K562 (cell line): ENCODE data around the gene IRF2BP2. TPM values are rescaled to one million over a fixed set of nuclear protein-coding genes. Genes with fewer than 3 reads are reported as not detected.

ENCODE experiments used
- ATAC-seq: fragments of 200-7000 bp; cut with Tn5 transposase; 3 replicates; pipeline ENCODE4 v1.9.1; 2020; ENCODE audit warnings: moderate library complexity
- BruUV-seq: library from RNA; stranded (reverse); fragments of 400-500 nt; replicated peaks from 2 replicates; lab custom pipeline; 2021; lab: Mats Ljungman, UMichigan
- CTCF ChIA-PET: fragments of 300-600 bp; formaldehyde crosslinking; extraction: SDS; loops from one replicate; lab custom pipeline; 2021; ENCODE audit warnings: low intra/inter-chr PET ratio; lab: Yijun Ruan, JAX
- POLR2A ChIA-PET: fragments of 300-600, 350-650 bp; sonication (Branson Sonifier 250); formaldehyde crosslinking; extraction: SDS; loops from one replicate; lab custom pipeline; 2021; ENCODE audit warnings: antibody characterized with exemption, inconsistent platforms; lab: Yijun Ruan, JAX
- DNase-seq, 4 experiments: peaks; one replicate each; pipeline versions ENCODE4 v3.0.0 to v3.0.0-alpha.2; 2011 to 2018; ENCODE audit warnings: low spot score in 3 of 4, mixed read lengths in 3 of 4; ENCODE audit errors: extremely low read depth in 1 of 4
- FAIRE-seq: peaks from 2 replicates; lab custom pipeline; 2011; peaks lifted over from hg19 to GRCh38; lab: Jason Lieb, UNC
- H2AFZ ChIP-seq: 2 replicates; pipeline ENCODE4 v1.6.0; 2011; ENCODE audit warnings: low read depth, low read length, control low read depth, inconsistent platforms
- H3K27ac ChIP-seq: fragments of 200-600 bp; 3 replicates; pipeline ENCODE4 v1.8.0; 2011; ENCODE audit warnings: low read depth, mild to moderate bottlenecking, control low read depth, inconsistent platforms, low read length, moderate library complexity, mixed read lengths; ENCODE audit errors: extremely low read depth
- H3K27me3 ChIP-seq, 2 experiments: fragments of 300-600 bp in 1 of 2; 2 replicates in 1 of 2; 3 replicates in 1 of 2; pipeline versions ENCODE4 v1.6.0 to v1.8.0; 2011; ENCODE audit warnings: inconsistent platforms in 2 of 2, low read length in 2 of 2, mild to moderate bottlenecking in 1 of 2, mixed read lengths in 1 of 2, moderate library complexity in 1 of 2; ENCODE audit not compliant: control insufficient read depth in 2 of 2, insufficient read depth in 2 of 2
- H3K36me3 ChIP-seq: fragments of 300-600 bp; 3 replicates; pipeline ENCODE4 v1.8.0; 2011; ENCODE audit warnings: mild to moderate bottlenecking, low read length, inconsistent platforms; ENCODE audit not compliant: control insufficient read depth, insufficient read depth
- H3K4me1 ChIP-seq, 2 experiments: fragments of 200-600 bp in 1 of 2; replicated peaks in 1 of 2; 2 replicates in 1 of 2; 3 replicates in 1 of 2; pipeline versions ENCODE4 v1.5.1 to v1.8.0; 2011; ENCODE audit warnings: inconsistent platforms in 2 of 2, low read length in 2 of 2, mild to moderate bottlenecking in 1 of 2, mixed read lengths in 1 of 2, moderate library complexity in 1 of 2; ENCODE audit not compliant: control insufficient read depth in 2 of 2, insufficient read depth in 2 of 2
- H3K4me2 ChIP-seq: 2 replicates; pipeline ENCODE4 v1.6.1; 2011; ENCODE audit warnings: low read length, control low read depth, inconsistent platforms, mixed read lengths; ENCODE audit not compliant: insufficient read depth
- H3K4me3 ChIP-seq: fragments of 200-600 bp; sonication (generic), shearing (Covaris generic); 2 replicates; pipeline ENCODE4 v1.5.1; 2016; ENCODE audit warnings: control low read depth, inconsistent platforms
- H3K79me2 ChIP-seq: fragments of 200-600 bp; 3 replicates; pipeline ENCODE4 v1.8.0; 2011; ENCODE audit warnings: low read length, inconsistent platforms; ENCODE audit not compliant: control insufficient read depth, insufficient read depth
- H3K9ac ChIP-seq, 2 experiments: 2 replicates each; pipeline versions ENCODE4 v1.6.0 to v1.6.1; 2011; ENCODE audit warnings: low read depth in 2 of 2, low read length in 2 of 2, control low read depth in 1 of 2, inconsistent platforms in 1 of 2, mild to moderate bottlenecking in 1 of 2, mixed read lengths in 1 of 2; ENCODE audit not compliant: insufficient read depth in 1 of 2
- H3K9me1 ChIP-seq: one replicate; pipeline ENCODE4 v1.6.0; 2011; ENCODE audit warnings: inconsistent platforms, mild to moderate bottlenecking, low read length, moderate library complexity; ENCODE audit not compliant: control insufficient read depth, insufficient read depth
- H3K9me3 ChIP-seq: replicated peaks from 2 replicates; pipeline ENCODE4 v1.5.1; 2011; ENCODE audit warnings: low read depth, low read length, inconsistent platforms; ENCODE audit not compliant: control insufficient read depth, insufficient read depth
- H4K20me1 ChIP-seq: replicated peaks from 2 replicates; pipeline ENCODE4 v1.6.1; 2011; ENCODE audit warnings: low read length, inconsistent platforms, mixed read lengths; ENCODE audit not compliant: control insufficient read depth, insufficient read depth
- ATF7 ChIP-seq: fragments of 450-650 bp; IDR thresholded peaks from 2 replicates; pipeline ENCODE4 v1.7.1; 2014; ENCODE audit warnings: mild to moderate bottlenecking, moderate library complexity
- CAMTA2 ChIP-seq: fragments of 250-450 bp; sonication (Bioruptor Pico); conservative IDR thresholded peaks from 2 replicates; pipeline ENCODE4 v1.5.1; 2022
- CBX1 ChIP-seq: sonication (generic); IDR thresholded peaks from 2 replicates; pipeline ENCODE4 v1.6.1; 2016; ENCODE audit warnings: antibody characterized with exemption, low read depth, mild to moderate bottlenecking
- JUND ChIP-seq, 2 experiments: IDR thresholded peaks; 2 replicates in 1 of 2; 3 replicates in 1 of 2; pipeline ENCODE4 v1.6.1; 2011; ENCODE audit warnings: borderline replicate concordance in 2 of 2, low read depth in 2 of 2, low read length in 2 of 2, improper control_type of control experiment in 1 of 2, missing biosample characterization in 1 of 2, missing genetic modification characterization in 1 of 2, missing genetic modification reagents in 1 of 2
- NRF1 ChIP-seq, 2 experiments: fragments of 450-650 bp; IDR thresholded peaks in 1 of 2; conservative IDR thresholded peaks in 1 of 2; 2 replicates each; pipeline ENCODE4 v1.6.1; 2014; ENCODE audit warnings: mild to moderate bottlenecking in 2 of 2
- POLR2H ChIP-seq: IDR thresholded peaks from 2 replicates; pipeline ENCODE4 v1.6.1; 2016; ENCODE audit warnings: missing genetic modification characterization, low read depth, mild to moderate bottlenecking, control low read depth, missing compliant biosample characterization, moderate library complexity
- RUNX1 ChIP-seq: sonication (generic); IDR thresholded peaks from 2 replicates; pipeline ENCODE4 v1.6.1; 2016; ENCODE audit warnings: antibody characterized with exemption, low read depth
- ZNF445 ChIP-seq: fragments of 250-450 bp; sonication (Bioruptor Pico); IDR thresholded peaks from 2 replicates; pipeline ENCODE4 v1.4.0; 2020; ENCODE audit warnings: low read depth, mild to moderate bottlenecking, moderate library complexity
- ZNF785 ChIP-seq: fragments of 250-450 bp; sonication (Bioruptor Pico); IDR thresholded peaks from 2 replicates; pipeline ENCODE4 v1.4.0; 2020; ENCODE audit warnings: mild to moderate bottlenecking
- WGBS: fragments of 100-300 bp; shearing (Covaris generic); methylation state at CpG from one replicate; pipeline ENCODE4 v1.1.6; 2016; ENCODE audit warnings: low coverage, mixed read lengths; ENCODE audit not compliant: insufficient coverage; ENCODE audit errors: missing lambda C conversion rate; 5-methylcytosine and 5-hydroxymethylcytosine counted together
- in situ Hi-C: fragments of 300-500 bp; cut with MboI; formaldehyde crosslinking; loops from 4 replicates; pipeline ENCODE4 v1.15.0; 2018; ENCODE audit warnings: inconsistent platforms, mixed read lengths
- intact Hi-C: fragments of 100-400 bp; cut with micrococcal nuclease; formaldehyde crosslinking; loops from 2 replicates; pipeline ENCODE4 v1.14.2; 2022
- polyA plus RNA-seq, 8 experiments: library from polyadenylated mRNA; depleted of rRNA in 4 of 8; stranded (reverse) in 5 of 8; unstranded in 3 of 8; fragments of >200 nt; fragmentation: Nextera tagmentation in 2 of 8; fragmentation: Illumina TruSeq in 1 of 8; extraction: Ambion mirVana in 2 of 8; extraction: Trizol in 1 of 8; gene quantifications; 2 replicates each; pipeline versions ENCODE4 v1.2.1 to v1.2.3, GENCODE V29; 2011 to 2014; ENCODE audit warnings: inconsistent platforms in 1 of 8, missing spikeins in 1 of 8
- total RNA-seq, 7 experiments: library from RNA; depleted of rRNA in 6 of 7; stranded (reverse); fragments of >200 nt in 6 of 7; fragmentation: Illumina TruSeq in 2 of 7; extraction: Trizol in 2 of 7; gene quantifications; 2 replicates each; pipeline versions ENCODE4 v1.2.1 to v1.2.3, GENCODE V29; 2011 to 2021; ENCODE audit warnings: low replicate concordance in 1 of 7
- TF ChIP-seq, protein P1 (sequence below), 2 experiments: fragments of 450-650 bp in 1 of 2; sonication (generic) in 1 of 2; formaldehyde crosslinking in 1 of 2; IDR thresholded peaks in 1 of 2; conservative IDR thresholded peaks in 1 of 2; 2 replicates each; pipeline versions ENCODE4 v1.6.1 to v1.8.1; 2016 to 2023; ENCODE audit warnings: mild to moderate bottlenecking in 2 of 2, moderate library complexity in 2 of 2, inconsistent platforms in 1 of 2, missing genetic modification reagents in 1 of 2

IRF2BP2 gene
- total and polyA plus RNA-seq, 9 of the 15 experiments (the other 6 are each of a cell fraction or from before 2014, with no cell fraction given): 7.7 to 68.6 (median 22.1) TPM

DNA sequence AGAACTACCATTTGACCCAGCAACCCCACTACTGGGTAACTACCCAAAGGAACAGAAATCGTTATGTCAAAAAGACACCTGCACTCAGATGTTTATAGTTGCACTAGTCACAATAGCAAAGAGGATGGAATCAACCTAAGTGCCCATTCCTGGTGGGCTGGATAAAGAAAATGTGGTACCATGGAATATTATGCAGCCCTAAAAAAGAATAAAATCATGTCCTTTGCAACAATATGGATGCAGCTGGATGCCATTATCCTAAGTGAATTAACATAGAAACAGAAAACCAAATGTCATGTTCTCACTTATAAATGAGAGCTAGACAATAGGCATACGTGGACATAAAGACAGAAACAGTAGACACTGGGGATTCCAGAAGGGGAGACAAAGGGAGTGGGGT is 32.5 kb upstream of the IRF2BP2 start (continued):
- TF ChIP-seq RUNX1: no peak
- no peak for TF ChIP-seq POLR2H (tag)
- TF ChIP-seq CBX1: 0 out of 2 replicates have a peak, but pooled peaks have one; percentile 43

DNA sequence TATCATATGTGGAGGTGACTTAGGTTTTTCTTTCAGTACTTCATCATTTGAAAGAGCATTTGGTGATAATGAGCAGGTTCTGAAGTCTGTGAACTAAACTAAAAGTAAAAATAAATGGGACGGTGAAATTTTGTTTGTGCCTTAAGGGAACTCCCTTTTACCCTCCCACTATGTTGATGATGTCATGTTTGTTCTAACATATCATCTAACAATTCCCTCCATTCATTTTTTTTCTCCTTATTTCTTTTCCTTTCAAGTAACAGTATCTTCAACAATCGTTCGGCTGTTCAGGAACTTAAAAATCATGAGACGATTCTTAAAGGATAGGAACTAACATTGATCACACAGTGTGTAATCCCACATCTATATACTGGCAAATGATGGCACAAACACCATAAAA is 30.0 kb upstream of the IRF2BP2 start:
- Histone ChIP-seq H2AFZ (no peak overlapping the region), H3K9me3 (no peaks in the 10 kb centered on the region), H3K27me3 (no peaks in the 10 kb centered on the region; a peak in 1 of 5 replicates), H3K4me2 (no peak overlapping the region), H3K4me1 (no peaks in the 10 kb centered on the region; a peak in 2 of 5 replicates), H3K9ac (no peak overlapping the region), H4K20me1 (no peaks in the 10 kb centered on the region), H3K36me3 (no peaks in the 10 kb centered on the region), H3K9me1 (no peaks in the 10 kb centered on the region), H3K79me2 (no peaks in the 10 kb centered on the region), H3K4me3 (no peak overlapping the region), H3K27ac (no peak overlapping the region)
- intact Hi-C loops (no loop called here), in situ Hi-C loops (no loop called here)
- ATAC-seq (no peak), DNase-seq (no peak), FAIRE-seq (no peak)
- ChIA-PET CTCF (no interaction called here), POLR2A (no interaction called here)
- TF ChIP-seq, protein P1, sequence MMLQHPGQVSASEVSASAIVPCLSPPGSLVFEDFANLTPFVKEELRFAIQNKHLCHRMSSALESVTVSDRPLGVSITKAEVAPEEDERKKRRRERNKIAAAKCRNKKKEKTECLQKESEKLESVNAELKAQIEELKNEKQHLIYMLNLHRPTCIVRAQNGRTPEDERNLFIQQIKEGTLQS (IDR thresholded peaks at IDR 0.05): peak; percentile 84
- TF ChIP-seq, protein P1 (CRISPR knock-in tag; conservative IDR thresholded peaks at IDR 0.05): no peak
- TF ChIP-seq JUND (IDR thresholded peaks at IDR 0.05; ENCODE audit: borderline replicate concordance, low read depth, low read length) (no peak), JUND (tag; IDR thresholded peaks at IDR 0.05; ENCODE audit: borderline replicate concordance, low read depth, low read length) (peak; percentile 52; the same call in 1 of the 3 replicates), CAMTA2 (CRISPR knock-in tag) (no peak), ZNF445 (no peak), ZNF785 (no peak), NRF1 (conservative IDR thresholded peaks at IDR 0.05 in 1 of 2, IDR thresholded peaks at IDR 0.05 in 1 of 2) (no peak), ATF7 (peak; percentile 71; the same call in 1 of the 2 replicates)
- WGBS: 22% methylated on average over 4 of the region's 4 CpGs
- no TSS peak for BruUV-seq
